HepG2 (cell line): Measurements from ENCODE around the gene RGS7. TPM values are rescaled to one million over a fixed set of nuclear protein-coding genes. Genes with fewer than 3 reads are reported as not detected.

Experiments used
- ATAC-seq: fragments of 200-7000 bp; cut with Tn5 transposase; 3 replicates; pipeline ENCODE4 v1.9.1; 2020; ENCODE audit warnings: mild to moderate bottlenecking, moderate library complexity
- BruUV-seq: library from RNA; stranded (reverse); fragments of 400-500 nt; replicated peaks from 2 replicates; lab custom pipeline; 2021; lab: Mats Ljungman, UMichigan
- CTCF ChIA-PET: fragments of 300-600 bp; formaldehyde crosslinking; extraction: SDS; loops from one replicate; lab custom pipeline; 2021; ENCODE audit warnings: low total read pairs, inconsistent platforms, low intra/inter-chr PET ratio; lab: Yijun Ruan, JAX
- POLR2A ChIA-PET: fragments of 350-600 bp; sonication (Branson Sonifier 250); formaldehyde crosslinking; loops from one replicate; lab custom pipeline; 2020; ENCODE audit warnings: antibody characterized with exemption, inconsistent platforms; lab: Yijun Ruan, JAX
- DNase-seq: peaks from one replicate; pipeline ENCODE4 v3.0.0-alpha.2; 2015; ENCODE audit warnings: low spot score
- FAIRE-seq: peaks from 3 replicates; lab custom pipeline; 2011; peaks lifted over from hg19 to GRCh38; lab: Jason Lieb, UNC
- H2AFZ ChIP-seq: one replicate; pipeline ENCODE4 v1.6.1; 2011; ENCODE audit warnings: low read length, inconsistent platforms
- H3K27ac ChIP-seq: fragments of 300-600 bp; 3 replicates; pipeline ENCODE4 v1.8.0; 2011; ENCODE audit warnings: mixed run types, mild to moderate bottlenecking, mixed read lengths, low read length, inconsistent platforms; ENCODE audit not compliant: insufficient read depth; ENCODE audit errors: extremely low read length
- H3K27me3 ChIP-seq, 2 experiments: fragments of 200-600 bp in 1 of 2; 2 replicates in 1 of 2; 3 replicates in 1 of 2; pipeline versions ENCODE4 v1.6.0 to v1.8.0; 2011; ENCODE audit warnings: low read length in 2 of 2, mild to moderate bottlenecking in 2 of 2, moderate library complexity in 2 of 2, inconsistent platforms in 1 of 2; ENCODE audit not compliant: insufficient read depth in 2 of 2, control insufficient read depth in 1 of 2
- H3K36me3 ChIP-seq, 2 experiments: fragments of 200-600 bp in 1 of 2; replicated peaks in 1 of 2; 2 replicates in 1 of 2; 3 replicates in 1 of 2; pipeline versions ENCODE4 v1.5.1 to v1.8.0; 2011; ENCODE audit warnings: low read length in 2 of 2, inconsistent platforms in 1 of 2; ENCODE audit not compliant: insufficient read depth in 2 of 2, control insufficient read depth in 1 of 2
- H3K4me1 ChIP-seq: 2 replicates; pipeline ENCODE4 v1.5.1; 2012; ENCODE audit warnings: low read length, inconsistent platforms; ENCODE audit not compliant: insufficient read depth
- H3K4me2 ChIP-seq: 2 replicates; pipeline ENCODE4 v1.6.0; 2011; ENCODE audit warnings: low read depth, low read length, inconsistent platforms
- H3K4me3 ChIP-seq, 3 experiments: fragments of 200-600 bp in 1 of 3; sonication (generic), shearing (Covaris generic) in 1 of 3; replicated peaks in 1 of 3; 2 replicates each; pipeline ENCODE4 v1.5.1; 2011 to 2016; ENCODE audit warnings: low read length in 3 of 3, inconsistent platforms in 2 of 3, low read depth in 2 of 3, mild to moderate bottlenecking in 2 of 3, control low read depth in 1 of 3, mixed read lengths in 1 of 3; ENCODE audit not compliant: insufficient read depth in 1 of 3
- H3K79me2 ChIP-seq: one replicate; pipeline ENCODE4 v1.6.1; 2011; ENCODE audit warnings: low read length, inconsistent platforms; ENCODE audit not compliant: insufficient read depth
- H3K9ac ChIP-seq: 2 replicates; pipeline ENCODE4 v1.6.0; 2011; ENCODE audit warnings: mild to moderate bottlenecking, low read depth, low read length, inconsistent platforms; ENCODE audit not compliant: insufficient read depth
- H3K9me3 ChIP-seq: 2 replicates; pipeline ENCODE4 v1.5.1; 2012; ENCODE audit warnings: mild to moderate bottlenecking, low read length
- H4K20me1 ChIP-seq: 2 replicates; pipeline ENCODE4 v1.6.0; 2011; ENCODE audit warnings: inconsistent platforms, mild to moderate bottlenecking, low read length, moderate library complexity; ENCODE audit not compliant: insufficient read depth
- FOXO4 ChIP-seq: sonication (generic); formaldehyde crosslinking; conservative IDR thresholded peaks from 2 replicates; pipeline ENCODE4 v1.8.1; 2023; ENCODE audit warnings: missing genetic modification reagents
- NFRKB ChIP-seq: fragments of 450-650 bp; IDR thresholded peaks from 2 replicates; pipeline ENCODE4 v1.6.1; 2017
- NR1H2 ChIP-seq: sonication (generic); formaldehyde crosslinking; IDR thresholded peaks from 2 replicates; pipeline ENCODE4 v1.8.1; 2022; ENCODE audit warnings: low read depth, missing genetic modification reagents, borderline replicate concordance
- PAF1 ChIP-seq: IDR thresholded peaks from 2 replicates; pipeline ENCODE4 v1.6.1; 2016; ENCODE audit warnings: missing genetic modification reagents, missing compliant biosample characterization
- REXO4 ChIP-seq: sonication (generic); formaldehyde crosslinking; IDR thresholded peaks from 2 replicates; pipeline ENCODE4 v1.8.0; 2022; ENCODE audit warnings: missing genetic modification reagents, mild to moderate bottlenecking, borderline replicate concordance
- RFX1 ChIP-seq: fragments of 450-650 bp; IDR thresholded peaks from 2 replicates; pipeline ENCODE4 v1.6.1; 2017
- STAG1 ChIP-seq: sonication (generic); formaldehyde crosslinking; IDR thresholded peaks from 2 replicates; pipeline ENCODE4 v1.4.0; 2020; ENCODE audit warnings: missing genetic modification reagents
- TCF7 ChIP-seq: sonication (generic); IDR thresholded peaks from 2 replicates; pipeline ENCODE4 v1.6.1; 2016; ENCODE audit warnings: antibody characterized with exemption, low read depth
- ZBTB46 ChIP-seq: sonication (generic); formaldehyde crosslinking; IDR thresholded peaks from 2 replicates; pipeline ENCODE4 v1.4.0; 2020; ENCODE audit warnings: mild to moderate bottlenecking, missing genetic modification reagents, borderline replicate concordance
- ZMYM2 ChIP-seq: sonication (generic); formaldehyde crosslinking; IDR thresholded peaks from 2 replicates; pipeline ENCODE4 v1.8.0; 2022; ENCODE audit warnings: mild to moderate bottlenecking, missing genetic modification reagents
- ZNF496 ChIP-seq: sonication (generic); formaldehyde crosslinking; IDR thresholded peaks from 2 replicates; pipeline ENCODE4 v1.8.1; 2023; ENCODE audit warnings: mild to moderate bottlenecking, moderate library complexity, missing genetic modification reagents; ENCODE audit not compliant: insufficient replicate concordance
- ZNF878 ChIP-seq: sonication (generic); formaldehyde crosslinking; IDR thresholded peaks from 2 replicates; pipeline ENCODE4 v1.8.1; 2023; ENCODE audit warnings: mild to moderate bottlenecking, missing genetic modification reagents, moderate library complexity
- WGBS: methylation state at CpG from one replicate; pipeline ENCODE4 v1.1.6; 2017; ENCODE audit warnings: low lambda C conversion rate; 5-methylcytosine and 5-hydroxymethylcytosine counted together
- in situ Hi-C: cut with HindIII; loops from 2 replicates; pipeline ENCODE4 v1.10.0; 2017; ENCODE audit warnings: low pct_unique_long_range_greater_than_20kb; ENCODE audit not compliant: extremely low pct_ligation_motif_present
- intact Hi-C: fragments of 100-400 bp; cut with micrococcal nuclease; formaldehyde crosslinking; loops from one replicate; pipeline ENCODE4 v1.10.0; 2022; ENCODE audit not compliant: unreplicated experiment
- polyA plus RNA-seq, 8 experiments: library from polyadenylated mRNA; depleted of rRNA in 3 of 8; stranded (reverse) in 7 of 8; unstranded in 1 of 8; fragments of >200 nt; fragmentation: Illumina TruSeq in 4 of 8; extraction: Trizol in 4 of 8; gene quantifications; 2 replicates each; pipeline versions ENCODE4 v1.2.1 to v1.2.3, GENCODE V29; 2011 to 2016; ENCODE audit warnings: low read depth in 4 of 8, missing spikeins in 1 of 8, mixed read lengths in 1 of 8; ENCODE audit not compliant: insufficient read depth in 1 of 8
- total RNA-seq, 5 experiments: library from RNA; depleted of rRNA; stranded (reverse); fragments of >200 nt; fragmentation: Illumina TruSeq; extraction: Trizol; gene quantifications; 2 replicates each; pipeline ENCODE4 v1.2.3, GENCODE V29; 2016; ENCODE audit warnings: low read depth in 1 of 5

RGS7 gene
- total and polyA plus RNA-seq, 2 of the 13 experiments (the other 11 are each of a cell fraction or from before 2014, with no cell fraction given): not detected

- Histone ChIP-seq H3K9me3 (no peaks in the 10 kb centered on the region), H3K4me2 (no peak overlapping the region), H4K20me1 (no peaks in the 10 kb centered on the region), H2AFZ (no peak overlapping the region), H3K27me3 (peaks cover 0 to 5% of the 10 kb centered on the region in 2 experiments; a peak in 1 of 5 replicates), H3K4me3 (no peak overlapping the region), H3K4me1 (no peaks in the 10 kb centered on the region), H3K9ac (no peak overlapping the region), H3K27ac (no peak overlapping the region), H3K36me3 (no peaks in the 10 kb centered on the region), H3K79me2 (no peaks in the 10 kb centered on the region)
- TF ChIP-seq ZNF496 (CRISPR knock-in tag): no peak
- TF ChIP-seq REXO4 (CRISPR knock-in tag): no peak
- no peak for TF ChIP-seq FOXO4 (CRISPR knock-in tag)
- no peak for TF ChIP-seq ZMYM2 (CRISPR knock-in tag)
- no peak for ATAC-seq
- ChIA-PET POLR2A (no interaction called here), CTCF (no interaction called here)
- intact Hi-C loops: no loop called here
- in situ Hi-C loops: no loop called here
- DNase-seq: no peak
- BruUV-seq: no TSS peak
- WGBS: 2% methylated on average over 6 of the region's 6 CpGs
- FAIRE-seq: no peak
These were observed 261.2 kb downstream of the RGS7 start for GRCh38 chr1:241095847-241096246.

- DNase-seq (no peak), ATAC-seq (no peak), FAIRE-seq (no peak)
- no peak overlapping the region for H2AFZ ChIP-seq
- WGBS: 17% methylated on average over 3 of the region's 3 CpGs
- no peaks in the 10 kb centered on the region for H3K79me2 ChIP-seq
- ChIA-PET POLR2A (no interaction called here), CTCF (no interaction called here)
- no peak overlapping the region for H3K4me3 ChIP-seq
- no peaks in the 10 kb centered on the region for H3K4me1 ChIP-seq
- H3K9me3 ChIP-seq: no peaks in the 10 kb centered on the region
- intact Hi-C loops: no loop called here
- H3K36me3 ChIP-seq: no peaks in the 10 kb centered on the region
- H3K9ac ChIP-seq: no peak overlapping the region
- H3K4me2 ChIP-seq: no peak overlapping the region
- H3K27ac ChIP-seq: no peak overlapping the region
- in situ Hi-C loops: no loop called here
- no peaks in the 10 kb centered on the region for H4K20me1 ChIP-seq
- no TSS peak for BruUV-seq
- H3K27me3 ChIP-seq: no peaks in the 10 kb centered on the region
- TF ChIP-seq NFRKB (no peak), ZBTB46 (CRISPR knock-in tag) (no peak), RFX1 (no peak), ZNF878 (CRISPR knock-in tag) (no peak), PAF1 (CRISPR knock-in tag) (no peak), NR1H2 (CRISPR knock-in tag) (no peak), TCF7 (no peak), STAG1 (CRISPR knock-in tag) (no peak)
These were observed 266.2 kb downstream of the RGS7 start for GRCh38 chr1:241090798-241091197.
